K562 (cell line): ENCODE measurements around the gene FGFR1OP2. TPM values are rescaled to one million over a fixed set of nuclear protein-coding genes. Genes with fewer than 3 reads are reported as not detected.

Source experiments
- CREM ChIP-seq: IDR thresholded peaks from 2 replicates; pipeline ENCODE4 v1.6.1; 2014; ENCODE audit warnings: antibody characterized with exemption, low read depth
- CSDE1 ChIP-seq, 2 experiments: fragments of 450-650 bp; IDR thresholded peaks; 2 replicates each; pipeline ENCODE4 v1.6.1; 2016; ENCODE audit warnings: mild to moderate bottlenecking in 1 of 2
- ELF2 ChIP-seq: fragments of 250-450 bp; sonication (Bioruptor Pico); IDR thresholded peaks from 2 replicates; pipeline ENCODE4 v1.5.0; 2021; ENCODE audit warnings: mild to moderate bottlenecking
- EP400 ChIP-seq: fragments of 450-650 bp; IDR thresholded peaks from 2 replicates; pipeline ENCODE4 v1.6.1; 2017; ENCODE audit warnings: antibody characterized with exemption, mild to moderate bottlenecking, moderate library complexity
- HCFC1 ChIP-seq: IDR thresholded peaks from 2 replicates; pipeline ENCODE4 v1.6.1; 2012; ENCODE audit warnings: low read depth, low read length, improper control_type of control experiment
- HDAC1 ChIP-seq, 2 experiments: fragments of 450-650 bp; IDR thresholded peaks; 2 replicates each; pipeline ENCODE4 v1.6.1; 2016 to 2017; ENCODE audit warnings: inconsistent platforms in 1 of 2, mild to moderate bottlenecking in 1 of 2, moderate library complexity in 1 of 2
- MEIS2 ChIP-seq: fragments of 450-650 bp; IDR thresholded peaks from 2 replicates; pipeline ENCODE4 v1.6.1; 2014; ENCODE audit warnings: mild to moderate bottlenecking; ENCODE audit not compliant: partially characterized antibody
- NFRKB ChIP-seq: fragments of 450-650 bp; IDR thresholded peaks from 2 replicates; pipeline ENCODE4 v1.6.1; 2016; ENCODE audit warnings: low read depth
- POLR2G ChIP-seq: fragments of 200-400 bp; formaldehyde crosslinking; IDR thresholded peaks from 2 replicates; pipeline ENCODE4 v1.6.1; 2017; ENCODE audit warnings: low read depth, mild to moderate bottlenecking, antibody characterized with exemption, low read length, moderate library complexity
- SAP30 ChIP-seq: fragments of 200-600 bp; sonication (generic); IDR thresholded peaks from 2 replicates; pipeline ENCODE4 v1.6.1; 2012; ENCODE audit warnings: borderline replicate concordance, low read depth, mild to moderate bottlenecking, moderate library complexity, low read length, control low read depth, inconsistent platforms; ENCODE audit not compliant: insufficient read depth, poor library complexity, severe bottlenecking
- ZNF384 ChIP-seq: IDR thresholded peaks from 2 replicates; pipeline ENCODE4 v1.6.1; 2012; ENCODE audit warnings: low read depth, low read length, improper control_type of control experiment
- ZNF644 ChIP-seq: fragments of 200-800 bp; sonication (Bioruptor generic); IDR thresholded peaks from 2 replicates; pipeline ENCODE4 v1.6.1; 2016; ENCODE audit warnings: low read depth, missing genetic modification characterization, missing compliant biosample characterization
- polyA plus RNA-seq, 8 experiments: library from polyadenylated mRNA; depleted of rRNA in 4 of 8; stranded (reverse) in 5 of 8; unstranded in 3 of 8; fragments of >200 nt; fragmentation: Nextera tagmentation in 2 of 8; fragmentation: Illumina TruSeq in 1 of 8; extraction: Ambion mirVana in 2 of 8; extraction: Trizol in 1 of 8; gene quantifications; 2 replicates each; pipeline versions ENCODE4 v1.2.1 to v1.2.3, GENCODE V29; 2011 to 2014; ENCODE audit warnings: inconsistent platforms in 1 of 8, missing spikeins in 1 of 8
- total RNA-seq, 7 experiments: library from RNA; depleted of rRNA in 6 of 7; stranded (reverse); fragments of >200 nt in 6 of 7; fragmentation: Illumina TruSeq in 2 of 7; extraction: Trizol in 2 of 7; gene quantifications; 2 replicates each; pipeline versions ENCODE4 v1.2.1 to v1.2.3, GENCODE V29; 2011 to 2021; ENCODE audit warnings: low replicate concordance in 1 of 7
- TF ChIP-seq, protein P1 (sequence below): fragments of 450-650 bp; IDR thresholded peaks from 2 replicates; pipeline ENCODE4 v1.6.1; 2018; ENCODE audit not compliant: partially characterized antibody
- TF ChIP-seq, protein P2 (sequence below): sonication (generic); formaldehyde crosslinking; IDR thresholded peaks from 2 replicates; pipeline ENCODE4 v1.8.0; 2022; ENCODE audit warnings: mild to moderate bottlenecking, missing genetic modification reagents
- TF ChIP-seq, protein P3 (sequence below): fragments of 450-650 bp; formaldehyde crosslinking; conservative IDR thresholded peaks from 2 replicates; pipeline ENCODE4 v1.4.0; 2022; ENCODE audit warnings: mild to moderate bottlenecking, missing genetic modification characterization
- TF ChIP-seq, protein P4 (sequence below): fragments of 250-450 bp; sonication (Bioruptor Pico); IDR thresholded peaks from 2 replicates; pipeline ENCODE4 v1.5.0; 2020; ENCODE audit warnings: mild to moderate bottlenecking

FGFR1OP2 gene
- total and polyA plus RNA-seq, 9 of the 15 experiments (the other 6 are each of a cell fraction or from before 2014, with no cell fraction given), result 31.6 to 49.0 (median 37.1) TPM

DNA sequence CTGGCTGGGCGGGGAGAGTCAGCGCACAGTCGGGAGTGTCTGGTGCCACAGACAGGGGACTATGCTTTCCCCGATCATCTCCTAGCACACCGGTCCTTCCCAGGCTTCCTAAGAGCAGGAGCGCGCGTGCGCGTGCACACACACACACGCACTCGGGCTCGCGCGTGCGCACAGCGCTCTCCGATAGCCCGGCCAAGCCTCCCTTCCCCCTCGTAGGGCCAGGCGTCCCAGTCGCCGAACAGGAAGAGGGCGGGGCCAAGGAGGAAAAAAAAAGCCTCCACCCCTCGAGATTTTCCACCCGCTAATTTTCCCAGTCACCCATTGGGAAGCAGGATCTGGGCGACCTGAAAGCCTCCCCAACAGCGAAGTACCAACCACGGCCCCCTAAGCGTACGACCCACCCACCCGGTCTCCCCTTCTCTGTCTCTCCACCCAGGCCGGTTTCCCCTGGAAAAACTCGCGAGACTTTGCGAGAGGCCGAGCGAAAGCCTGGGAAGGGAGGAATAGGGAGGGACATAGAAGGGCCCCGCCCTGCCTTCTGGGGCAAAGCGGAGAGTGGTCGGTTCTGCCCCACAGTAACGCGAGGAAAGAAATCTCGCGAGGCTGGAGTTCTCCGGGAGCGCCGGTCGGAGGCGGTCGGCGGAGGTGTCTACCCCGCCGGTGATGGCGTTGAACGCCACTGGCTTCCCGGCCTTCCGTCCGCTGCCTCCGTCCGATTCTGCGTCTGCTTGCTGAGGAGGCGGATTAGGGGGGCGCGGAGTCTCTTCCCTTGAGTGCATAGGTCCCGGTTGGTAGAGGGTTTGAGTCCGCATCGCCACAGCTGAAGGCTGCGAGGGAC is at the start of gene FGFR1OP2, which contains the start of gene INTS13 (continued):
- TF ChIP-seq CSDE1 (IDR thresholded peaks at IDR 0.05) (0 out of 4 replicates have a peak, but pooled peaks of 1 of the 2 experiments have one; percentile 35), HCFC1 (peak; percentile 51), MEIS2 (peak; percentile 96), EP400 (peak; percentile 67; the same call in 1 of the 2 replicates), ZNF644 (no peak), ZNF384 (peak; percentile 96), HDAC1 (IDR thresholded peaks at IDR 0.05) (peak in 1 of 2 experiments; percentile 59; a peak in 1 of 4 replicates), POLR2G (peak; percentile 99), CREM (peak; percentile 49; the same call in 1 of the 2 replicates), ELF2 (CRISPR knock-in tag) (peak; percentile 44), SAP30 (peak; percentile 58), NFRKB (peak; percentile 75; the same call in 1 of the 2 replicates)
- TF ChIP-seq, protein P1, sequence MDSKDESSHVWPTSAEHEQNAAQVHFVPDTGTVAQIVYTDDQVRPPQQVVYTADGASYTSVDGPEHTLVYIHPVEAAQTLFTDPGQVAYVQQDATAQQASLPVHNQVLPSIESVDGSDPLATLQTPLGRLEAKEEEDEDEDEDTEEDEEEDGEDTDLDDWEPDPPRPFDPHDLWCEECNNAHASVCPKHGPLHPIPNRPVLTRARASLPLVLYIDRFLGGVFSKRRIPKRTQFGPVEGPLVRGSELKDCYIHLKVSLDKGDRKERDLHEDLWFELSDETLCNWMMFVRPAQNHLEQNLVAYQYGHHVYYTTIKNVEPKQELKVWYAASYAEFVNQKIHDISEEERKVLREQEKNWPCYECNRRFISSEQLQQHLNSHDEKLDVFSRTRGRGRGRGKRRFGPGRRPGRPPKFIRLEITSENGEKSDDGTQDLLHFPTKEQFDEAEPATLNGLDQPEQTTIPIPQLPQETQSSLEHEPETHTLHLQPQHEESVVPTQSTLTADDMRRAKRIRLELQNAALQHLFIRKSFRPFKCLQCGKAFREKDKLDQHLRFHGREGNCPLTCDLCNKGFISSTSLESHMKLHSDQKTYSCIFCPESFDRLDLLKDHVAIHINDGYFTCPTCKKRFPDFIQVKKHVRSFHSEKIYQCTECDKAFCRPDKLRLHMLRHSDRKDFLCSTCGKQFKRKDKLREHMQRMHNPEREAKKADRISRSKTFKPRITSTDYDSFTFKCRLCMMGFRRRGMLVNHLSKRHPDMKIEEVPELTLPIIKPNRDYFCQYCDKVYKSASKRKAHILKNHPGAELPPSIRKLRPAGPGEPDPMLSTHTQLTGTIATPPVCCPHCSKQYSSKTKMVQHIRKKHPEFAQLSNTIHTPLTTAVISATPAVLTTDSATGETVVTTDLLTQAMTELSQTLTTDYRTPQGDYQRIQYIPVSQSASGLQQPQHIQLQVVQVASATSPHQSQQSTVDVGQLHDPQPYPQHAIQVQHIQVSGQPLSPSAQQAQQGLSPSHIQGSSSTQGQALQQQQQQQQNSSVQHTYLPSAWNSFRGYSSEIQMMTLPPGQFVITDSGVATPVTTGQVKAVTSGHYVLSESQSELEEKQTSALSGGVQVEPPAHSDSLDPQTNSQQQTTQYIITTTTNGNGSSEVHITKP, result peak; percentile 60
- TF ChIP-seq, protein P2, sequence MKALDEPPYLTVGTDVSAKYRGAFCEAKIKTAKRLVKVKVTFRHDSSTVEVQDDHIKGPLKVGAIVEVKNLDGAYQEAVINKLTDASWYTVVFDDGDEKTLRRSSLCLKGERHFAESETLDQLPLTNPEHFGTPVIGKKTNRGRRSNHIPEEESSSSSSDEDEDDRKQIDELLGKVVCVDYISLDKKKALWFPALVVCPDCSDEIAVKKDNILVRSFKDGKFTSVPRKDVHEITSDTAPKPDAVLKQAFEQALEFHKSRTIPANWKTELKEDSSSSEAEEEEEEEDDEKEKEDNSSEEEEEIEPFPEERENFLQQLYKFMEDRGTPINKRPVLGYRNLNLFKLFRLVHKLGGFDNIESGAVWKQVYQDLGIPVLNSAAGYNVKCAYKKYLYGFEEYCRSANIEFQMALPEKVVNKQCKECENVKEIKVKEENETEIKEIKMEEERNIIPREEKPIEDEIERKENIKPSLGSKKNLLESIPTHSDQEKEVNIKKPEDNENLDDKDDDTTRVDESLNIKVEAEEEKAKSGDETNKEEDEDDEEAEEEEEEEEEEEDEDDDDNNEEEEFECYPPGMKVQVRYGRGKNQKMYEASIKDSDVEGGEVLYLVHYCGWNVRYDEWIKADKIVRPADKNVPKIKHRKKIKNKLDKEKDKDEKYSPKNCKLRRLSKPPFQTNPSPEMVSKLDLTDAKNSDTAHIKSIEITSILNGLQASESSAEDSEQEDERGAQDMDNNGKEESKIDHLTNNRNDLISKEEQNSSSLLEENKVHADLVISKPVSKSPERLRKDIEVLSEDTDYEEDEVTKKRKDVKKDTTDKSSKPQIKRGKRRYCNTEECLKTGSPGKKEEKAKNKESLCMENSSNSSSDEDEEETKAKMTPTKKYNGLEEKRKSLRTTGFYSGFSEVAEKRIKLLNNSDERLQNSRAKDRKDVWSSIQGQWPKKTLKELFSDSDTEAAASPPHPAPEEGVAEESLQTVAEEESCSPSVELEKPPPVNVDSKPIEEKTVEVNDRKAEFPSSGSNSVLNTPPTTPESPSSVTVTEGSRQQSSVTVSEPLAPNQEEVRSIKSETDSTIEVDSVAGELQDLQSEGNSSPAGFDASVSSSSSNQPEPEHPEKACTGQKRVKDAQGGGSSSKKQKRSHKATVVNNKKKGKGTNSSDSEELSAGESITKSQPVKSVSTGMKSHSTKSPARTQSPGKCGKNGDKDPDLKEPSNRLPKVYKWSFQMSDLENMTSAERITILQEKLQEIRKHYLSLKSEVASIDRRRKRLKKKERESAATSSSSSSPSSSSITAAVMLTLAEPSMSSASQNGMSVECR, result peak; percentile 93
- TF ChIP-seq, protein P3, sequence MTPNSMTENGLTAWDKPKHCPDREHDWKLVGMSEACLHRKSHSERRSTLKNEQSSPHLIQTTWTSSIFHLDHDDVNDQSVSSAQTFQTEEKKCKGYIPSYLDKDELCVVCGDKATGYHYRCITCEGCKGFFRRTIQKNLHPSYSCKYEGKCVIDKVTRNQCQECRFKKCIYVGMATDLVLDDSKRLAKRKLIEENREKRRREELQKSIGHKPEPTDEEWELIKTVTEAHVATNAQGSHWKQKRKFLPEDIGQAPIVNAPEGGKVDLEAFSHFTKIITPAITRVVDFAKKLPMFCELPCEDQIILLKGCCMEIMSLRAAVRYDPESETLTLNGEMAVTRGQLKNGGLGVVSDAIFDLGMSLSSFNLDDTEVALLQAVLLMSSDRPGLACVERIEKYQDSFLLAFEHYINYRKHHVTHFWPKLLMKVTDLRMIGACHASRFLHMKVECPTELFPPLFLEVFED, result no peak; the same call in 1 of the 2 replicates
- TF ChIP-seq, protein P4, sequence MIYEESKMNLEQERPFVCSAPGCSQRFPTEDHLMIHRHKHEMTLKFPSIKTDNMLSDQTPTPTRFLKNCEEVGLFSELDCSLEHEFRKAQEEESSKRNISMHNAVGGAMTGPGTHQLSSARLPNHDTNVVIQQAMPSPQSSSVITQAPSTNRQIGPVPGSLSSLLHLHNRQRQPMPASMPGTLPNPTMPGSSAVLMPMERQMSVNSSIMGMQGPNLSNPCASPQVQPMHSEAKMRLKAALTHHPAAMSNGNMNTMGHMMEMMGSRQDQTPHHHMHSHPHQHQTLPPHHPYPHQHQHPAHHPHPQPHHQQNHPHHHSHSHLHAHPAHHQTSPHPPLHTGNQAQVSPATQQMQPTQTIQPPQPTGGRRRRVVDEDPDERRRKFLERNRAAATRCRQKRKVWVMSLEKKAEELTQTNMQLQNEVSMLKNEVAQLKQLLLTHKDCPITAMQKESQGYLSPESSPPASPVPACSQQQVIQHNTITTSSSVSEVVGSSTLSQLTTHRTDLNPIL (CRISPR knock-in tag), result no peak
